Central memory CD8-positive, alpha-beta T cell (primary cell): ENCODE results near the gene ST6GALNAC3.

Experiments
- ATAC-seq: fragments of 150-1000 bp; cut with Tn5 transposase; replicated peaks from 2 replicates; pipeline ENCODE4 v1.10.0; 2022; ENCODE audit warnings: mild to moderate bottlenecking, moderate FRiP score, moderate number of reproducible peaks; ENCODE audit not compliant: poor library complexity, severe bottlenecking; ENCODE audit errors: extremely low read depth
- DNase-seq, 2 donors: peaks; one replicate each; pipeline ENCODE4 v3.0.0; 2021; ENCODE audit warnings: low spot score in 2 of 2
- H3K27ac Mint-ChIP-seq: one replicate; pipeline ENCODE4 v1.8.0; 2022; ENCODE audit warnings: low read depth, mild to moderate bottlenecking, moderate library complexity, mixed read lengths
- H3K27me3 Mint-ChIP-seq: one replicate; pipeline ENCODE4 v1.8.0; 2022; ENCODE audit warnings: mixed read lengths
- H3K36me3 Mint-ChIP-seq: one replicate; pipeline ENCODE4 v1.8.0; 2022; ENCODE audit warnings: mild to moderate bottlenecking, moderate library complexity, mixed read lengths; ENCODE audit not compliant: insufficient read depth
- H3K4me1 Mint-ChIP-seq: one replicate; pipeline ENCODE4 v1.8.0; 2022; ENCODE audit warnings: mixed read lengths
- H3K4me3 Mint-ChIP-seq: one replicate; pipeline ENCODE4 v1.8.0; 2022; ENCODE audit warnings: mild to moderate bottlenecking, moderate library complexity, mixed read lengths
- H3K9me3 Mint-ChIP-seq: one replicate; pipeline ENCODE4 v1.8.0; 2022; ENCODE audit warnings: mixed read lengths

Gene ST6GALNAC3

GRCh38 chr1:76379506-76379905 is 305.0 kb downstream of the ST6GALNAC3 start:
- Mint-ChIP-seq H3K9me3 (peaks cover 5% of the 10 kb centered on the region), H3K27ac (no peak overlapping the region), H3K4me3 (no peak overlapping the region), H3K4me1 (no peaks in the 10 kb centered on the region), H3K36me3 (no peaks in the 10 kb centered on the region), H3K27me3 (no peaks in the 10 kb centered on the region)
- no peak for ATAC-seq
- no peak for DNase-seq

GRCh38 chr1:76381450-76382097 is 307.0 kb downstream of the ST6GALNAC3 start:
- H3K9me3 Mint-ChIP-seq, result peaks cover 5% of the 10 kb centered on the region
- no peaks in the 10 kb centered on the region for H3K36me3 Mint-ChIP-seq
- H3K4me1 Mint-ChIP-seq, result no peaks in the 10 kb centered on the region
- H3K27me3 Mint-ChIP-seq, result no peaks in the 10 kb centered on the region
- no peak overlapping the region for H3K27ac Mint-ChIP-seq
- DNase-seq (no peak), ATAC-seq (no peak)
- no peak overlapping the region for H3K4me3 Mint-ChIP-seq

GRCh38 chr1:76388261-76388660 is 313.7 kb downstream of the ST6GALNAC3 start:
- no peaks in the 10 kb centered on the region for H3K4me1 Mint-ChIP-seq
- H3K27me3 Mint-ChIP-seq, result no peaks in the 10 kb centered on the region
- no peak overlapping the region for H3K27ac Mint-ChIP-seq
- H3K36me3 Mint-ChIP-seq, result no peaks in the 10 kb centered on the region
- ATAC-seq, result no peak
- no peaks in the 10 kb centered on the region for H3K9me3 Mint-ChIP-seq
- H3K4me3 Mint-ChIP-seq, result no peak overlapping the region
- no peak for DNase-seq

- DNase-seq (no peak), ATAC-seq (no peak)
- H3K36me3 Mint-ChIP-seq, result no peaks in the 10 kb centered on the region
- H3K4me1 Mint-ChIP-seq, result no peaks in the 10 kb centered on the region
- H3K27ac Mint-ChIP-seq, result no peak overlapping the region
- no peak overlapping the region for H3K4me3 Mint-ChIP-seq
- no peaks in the 10 kb centered on the region for H3K9me3 Mint-ChIP-seq
- no peaks in the 10 kb centered on the region for H3K27me3 Mint-ChIP-seq
Observed at GRCh38 chr1:76390456-76390855, 315.9 kb downstream of the ST6GALNAC3 start.

- no peaks in the 10 kb centered on the region for H3K4me1 Mint-ChIP-seq
- no peaks in the 10 kb centered on the region for H3K27me3 Mint-ChIP-seq
- H3K9me3 Mint-ChIP-seq, result no peaks in the 10 kb centered on the region
- H3K36me3 Mint-ChIP-seq, result no peaks in the 10 kb centered on the region
- ATAC-seq (no peak), DNase-seq (no peak)
- H3K4me3 Mint-ChIP-seq, result no peak overlapping the region
- no peak overlapping the region for H3K27ac Mint-ChIP-seq
Observed at GRCh38 chr1:76395059-76395458, 320.5 kb downstream of the ST6GALNAC3 start.

- Mint-ChIP-seq H3K27me3 (no peaks in the 10 kb centered on the region), H3K4me1 (no peaks in the 10 kb centered on the region), H3K4me3 (no peak overlapping the region), H3K27ac (no peak overlapping the region), H3K9me3 (no peaks in the 10 kb centered on the region), H3K36me3 (no peaks in the 10 kb centered on the region)
- DNase-seq, result no peak
- no peak for ATAC-seq
Observed at GRCh38 chr1:76402128-76402527, 327.6 kb downstream of the ST6GALNAC3 start.

GRCh38 chr1:76408303-76408702 is 333.8 kb downstream of the ST6GALNAC3 start:
- ATAC-seq, result no peak

GRCh38 chr1:76410499-76410898 is 336.0 kb downstream of the ST6GALNAC3 start:
- H3K36me3 Mint-ChIP-seq, result no peaks in the 10 kb centered on the region
- DNase-seq (no peak), ATAC-seq (no peak)
- no peaks in the 10 kb centered on the region for H3K4me1 Mint-ChIP-seq
- H3K27ac Mint-ChIP-seq, result no peak overlapping the region
- H3K9me3 Mint-ChIP-seq, result no peaks in the 10 kb centered on the region
- no peak overlapping the region for H3K4me3 Mint-ChIP-seq
- no peaks in the 10 kb centered on the region for H3K27me3 Mint-ChIP-seq

More at GRCh38 chr1:76408303-76408702, 333.8 kb downstream of the ST6GALNAC3 start:
- H3K4me3 Mint-ChIP-seq, result no peak overlapping the region
- no peaks in the 10 kb centered on the region for H3K27me3 Mint-ChIP-seq
- H3K9me3 Mint-ChIP-seq, result no peaks in the 10 kb centered on the region
- no peak overlapping the region for H3K27ac Mint-ChIP-seq
- no peak for DNase-seq
- H3K4me1 Mint-ChIP-seq, result no peaks in the 10 kb centered on the region
- no peaks in the 10 kb centered on the region for H3K36me3 Mint-ChIP-seq

GRCh38 chr1:76418531-76418930 is 344.0 kb downstream of the ST6GALNAC3 start:
- no peaks in the 10 kb centered on the region for H3K9me3 Mint-ChIP-seq
- no peaks in the 10 kb centered on the region for H3K27me3 Mint-ChIP-seq
- no peaks in the 10 kb centered on the region for H3K4me1 Mint-ChIP-seq
- no peak for DNase-seq
- no peaks in the 10 kb centered on the region for H3K36me3 Mint-ChIP-seq
- no peak for ATAC-seq
- no peak overlapping the region for H3K27ac Mint-ChIP-seq
- H3K4me3 Mint-ChIP-seq, result no peak overlapping the region

- no peak overlapping the region for H3K4me3 Mint-ChIP-seq
- DNase-seq (no peak), ATAC-seq (no peak)
- H3K36me3 Mint-ChIP-seq, result no peaks in the 10 kb centered on the region
- H3K27me3 Mint-ChIP-seq, result no peaks in the 10 kb centered on the region
- no peaks in the 10 kb centered on the region for H3K9me3 Mint-ChIP-seq
- no peak overlapping the region for H3K27ac Mint-ChIP-seq
- H3K4me1 Mint-ChIP-seq, result no peaks in the 10 kb centered on the region
Observed at GRCh38 chr1:76419603-76420002, 345.1 kb downstream of the ST6GALNAC3 start.

GRCh38 chr1:76425201-76426145 is 350.9 kb downstream of the ST6GALNAC3 start:
- DNase-seq (no peak), ATAC-seq (no peak)
- H3K27me3 Mint-ChIP-seq, result no peaks in the 10 kb centered on the region
- H3K4me1 Mint-ChIP-seq, result no peaks in the 10 kb centered on the region
- no peak overlapping the region for H3K4me3 Mint-ChIP-seq
- H3K36me3 Mint-ChIP-seq, result no peaks in the 10 kb centered on the region
- no peak overlapping the region for H3K27ac Mint-ChIP-seq
- H3K9me3 Mint-ChIP-seq, result no peaks in the 10 kb centered on the region

- H3K27me3 Mint-ChIP-seq, result no peaks in the 10 kb centered on the region
- no peaks in the 10 kb centered on the region for H3K36me3 Mint-ChIP-seq
- no peaks in the 10 kb centered on the region for H3K9me3 Mint-ChIP-seq
- DNase-seq, result no peak
- no peak overlapping the region for H3K4me3 Mint-ChIP-seq
- no peaks in the 10 kb centered on the region for H3K4me1 Mint-ChIP-seq
- H3K27ac Mint-ChIP-seq, result no peak overlapping the region
- no peak for ATAC-seq
Observed at GRCh38 chr1:76426606-76427005, 352.1 kb downstream of the ST6GALNAC3 start.

- Mint-ChIP-seq H3K27ac (no peak overlapping the region), H3K36me3 (no peaks in the 10 kb centered on the region), H3K4me3 (no peak overlapping the region), H3K9me3 (no peaks in the 10 kb centered on the region), H3K4me1 (no peaks in the 10 kb centered on the region), H3K27me3 (no peaks in the 10 kb centered on the region)
- DNase-seq (no peak), ATAC-seq (no peak)
Observed at GRCh38 chr1:76428028-76428427, 353.5 kb downstream of the ST6GALNAC3 start.
